GM12864 (cell line): ENCODE measurements around the gene PPP1R7.
"Not testable (repeated sequence)": the region's sequence is repeated elsewhere in the genome, so short reads cannot be mapped to it uniquely, and the experiment has no call there.

Source experiments
- DNase-seq: peaks from one replicate; pipeline ENCODE4 v3.0.0-alpha.2; 2011; ENCODE audit warnings: low read depth
- H3K4me3 ChIP-seq: 2 replicates; pipeline ENCODE4 v1.5.1; 2011; ENCODE audit warnings: mild to moderate bottlenecking, low read depth, low read length, control low read depth
- CTCF ChIP-seq: IDR thresholded peaks from 2 replicates; pipeline ENCODE4 v1.5.1; 2011; ENCODE audit warnings: low read depth, mild to moderate bottlenecking, moderate library complexity, low read length, control low read depth, inconsistent platforms; ENCODE audit errors: missing control alignments

PPP1R7 gene

GRCh38 chr2:241194811-241195210 is 44.5 kb downstream of the PPP1R7 start:
- no peak for DNase-seq
- TF ChIP-seq CTCF = no peak
- no peak overlapping the region for H3K4me3 ChIP-seq

GRCh38 chr2:241195506-241196130 is 45.4 kb downstream of the PPP1R7 start:
- no peak for DNase-seq

GRCh38 chr2:241197246-241197645 is 47.0 kb downstream of the PPP1R7 start:
- not testable (repeated sequence) for H3K4me3 ChIP-seq, DNase-seq

More at GRCh38 chr2:241195506-241196130, 45.4 kb downstream of the PPP1R7 start:
- no peak overlapping the region for H3K4me3 ChIP-seq
- no peak for TF ChIP-seq CTCF

- no peak overlapping the region for H3K4me3 ChIP-seq
- no peak for DNase-seq
- no peak for TF ChIP-seq CTCF
Measured at GRCh38 chr2:241197947-241198346, 47.7 kb downstream of the PPP1R7 start.

- DNase-seq = no peak
- H3K4me3 ChIP-seq = no peak overlapping the region
- TF ChIP-seq CTCF = no peak
Measured at GRCh38 chr2:241198381-241199279, 48.4 kb downstream of the PPP1R7 start.

GRCh38 chr2:241199286-241199685 is 49.0 kb downstream of the PPP1R7 start:
- no peak for TF ChIP-seq CTCF
- no peak overlapping the region for H3K4me3 ChIP-seq
- DNase-seq = no peak

GRCh38 chr2:241199897-241200821 is 49.9 kb downstream of the PPP1R7 start:
- DNase-seq = no peak
- TF ChIP-seq CTCF = no peak

More at GRCh38 chr2:241199897-241200821, 49.9 kb downstream of the PPP1R7 start:
- no peak overlapping the region for H3K4me3 ChIP-seq
